ENCODE measurements around the gene CNTN1.

GRCh38 chr12:40645361-40645760 is 46.9 kb upstream of the CNTN1 start:
- TF ChIP-seq CTCF (IDR thresholded peaks at IDR 0.05; ENCODE audit: poor library complexity) (no peak), EZH2 (IDR thresholded peaks at IDR 0.05; ENCODE audit: borderline replicate concordance) (no peak)

Measured in hepatocyte (in vitro differentiated cells).